WERI-Rb-1 (cell line): ENCODE results near the gene PRICKLE2.
A peak's percentile ranks its signal among the peaks of the same experiment; 100 is the strongest.

Experiments used
- DNase-seq: peaks from one replicate; pipeline ENCODE4 v3.0.0-alpha.2; 2020
- H3K27ac ChIP-seq: fragments of 250-450 bp; sonication (Bioruptor Pico); 2 replicates; pipeline ENCODE4 v1.5.1; 2020; ENCODE audit warnings: mild to moderate bottlenecking, moderate library complexity
- H3K27me3 ChIP-seq: fragments of 250-450 bp; sonication (Bioruptor Pico); 2 replicates; pipeline ENCODE4 v1.5.1; 2021; ENCODE audit warnings: mild to moderate bottlenecking, low read depth, moderate library complexity; ENCODE audit not compliant: insufficient read depth, severe bottlenecking
- H3K36me3 ChIP-seq: fragments of 250-450 bp; sonication (Bioruptor Pico); 2 replicates; pipeline ENCODE4 v1.5.1; 2020; ENCODE audit warnings: mild to moderate bottlenecking, moderate library complexity
- H3K4me3 ChIP-seq: 2 replicates; pipeline ENCODE4 v1.5.1; 2011; ENCODE audit warnings: low read depth, mild to moderate bottlenecking, control low read depth, low read length
- H3K9me3 ChIP-seq: fragments of 250-450 bp; sonication (Bioruptor Pico); 2 replicates; pipeline ENCODE4 v1.5.1; 2021; ENCODE audit warnings: mild to moderate bottlenecking, moderate library complexity; ENCODE audit not compliant: severe bottlenecking
- CTCF ChIP-seq: IDR thresholded peaks from 2 replicates; pipeline ENCODE4 v1.5.1; 2011; ENCODE audit warnings: low read depth, mild to moderate bottlenecking, control low read depth, inconsistent platforms, low read length

PRICKLE2 gene

GRCh38 chr3:64117483-64117882, 107.8 kb downstream of the PRICKLE2 start:
- H3K27me3 ChIP-seq = no peaks in the 10 kb centered on the region
- no peak overlapping the region for H3K27ac ChIP-seq
- H3K9me3 ChIP-seq = no peaks in the 10 kb centered on the region
- H3K36me3 ChIP-seq = peaks cover 52% of the 10 kb centered on the region
- DNase-seq = no peak
- H3K4me3 ChIP-seq = no peak overlapping the region
- TF ChIP-seq CTCF = no peak

GRCh38 chr3:64114651-64115050, 110.6 kb downstream of the PRICKLE2 start:
- H3K36me3 ChIP-seq = peaks cover 45% of the 10 kb centered on the region
- H3K27me3 ChIP-seq = no peaks in the 10 kb centered on the region
- H3K9me3 ChIP-seq = no peaks in the 10 kb centered on the region
- DNase-seq = no peak
- no peak for TF ChIP-seq CTCF
- no peak overlapping the region for H3K27ac ChIP-seq
- H3K4me3 ChIP-seq = no peak overlapping the region

- no peak overlapping the region for H3K4me3 ChIP-seq
- no peak overlapping the region for H3K27ac ChIP-seq
- peaks cover 56% of the 10 kb centered on the region for H3K36me3 ChIP-seq
- no peaks in the 10 kb centered on the region for H3K9me3 ChIP-seq
- no peaks in the 10 kb centered on the region for H3K27me3 ChIP-seq
- TF ChIP-seq CTCF = no peak
- no peak for DNase-seq
Measured at GRCh38 chr3:64111872-64112271, 113.4 kb downstream of the PRICKLE2 start.

GRCh38 chr3:64111083-64111482, 114.2 kb downstream of the PRICKLE2 start:
- H3K36me3 ChIP-seq = peaks cover 59% of the 10 kb centered on the region
- H3K27ac ChIP-seq = no peak overlapping the region
- no peak overlapping the region for H3K4me3 ChIP-seq
- TF ChIP-seq CTCF = no peak
- no peak for DNase-seq
- H3K27me3 ChIP-seq = no peaks in the 10 kb centered on the region
- no peaks in the 10 kb centered on the region for H3K9me3 ChIP-seq

- 0 out of 2 replicates have a peak overlapping the region, but pooled peaks have one; percentile 12 for H3K27ac ChIP-seq
- no peak for DNase-seq
- no peaks in the 10 kb centered on the region for H3K27me3 ChIP-seq
- no peak for TF ChIP-seq CTCF
- no peak overlapping the region for H3K4me3 ChIP-seq
- H3K9me3 ChIP-seq = no peaks in the 10 kb centered on the region
- H3K36me3 ChIP-seq = peaks cover 54% of the 10 kb centered on the region
Measured at GRCh38 chr3:64110071-64110470, 115.2 kb downstream of the PRICKLE2 start.

GRCh38 chr3:64109438-64109837, 115.8 kb downstream of the PRICKLE2 start:
- Histone ChIP-seq H3K36me3 (peaks cover 52% of the 10 kb centered on the region), H3K27me3 (no peaks in the 10 kb centered on the region), H3K9me3 (no peaks in the 10 kb centered on the region), H3K27ac (0 out of 2 replicates have a peak overlapping the region, but pooled peaks have one; percentile 3), H3K4me3 (no peak overlapping the region)
- peak; percentile 33 for DNase-seq
- no peak for TF ChIP-seq CTCF
